Adrenal gland (tissue), 12 donors: ENCODE measurements around the gene NKTR. TPM values are rescaled to one million over a fixed set of nuclear protein-coding genes. Genes with fewer than 3 reads are reported as not detected.

Experiments used
- DNase-seq, 7 donors: peaks; one replicate each; pipeline ENCODE4 v3.0.0-alpha.2; 2019 to 2020
- H3K27ac ChIP-seq, 5 donors: fragments of 200-600 bp; sonication (generic) in 4 of 5; 1 replicate in 3 of 5; 2 replicates in 2 of 5; pipeline versions ENCODE4 v1.5.1 to v1.8.0; 2016 to 2020; ENCODE audit warnings: mild to moderate bottlenecking in 1 of 5
- H3K27me3 ChIP-seq: fragments of 200-600 bp; 2 replicates; pipeline ENCODE4 v1.8.0; 2021
- H3K36me3 ChIP-seq, 2 donors: fragments of 200-600 bp; replicated peaks in 1 of 2; 1 replicate in 1 of 2; 2 replicates in 1 of 2; pipeline versions ENCODE4 v1.5.1 to v1.8.0; 2018 to 2022
- H3K4me1 ChIP-seq, 2 donors: fragments of 200-600 bp; replicated peaks in 1 of 2; 1 replicate in 1 of 2; 2 replicates in 1 of 2; pipeline versions ENCODE4 v1.5.1 to v1.8.0; 2018 to 2021
- H3K4me3 ChIP-seq, 4 donors: fragments of 200-600 bp; sonication (generic) in 3 of 4; one replicate each; pipeline ENCODE4 v1.5.1; 2016 to 2018
- H3K9me3 ChIP-seq, 3 donors: fragments of 200-600 bp; sonication (generic) in 1 of 3; replicated peaks in 1 of 3; 1 replicate in 2 of 3; 2 replicates in 1 of 3; pipeline versions ENCODE4 v1.5.1 to v1.8.0; 2016 to 2021
- POLR2A ChIP-seq, 2 donors: fragments of 450-650 bp; IDR thresholded peaks; one replicate each; pipeline ENCODE4 v1.6.1; 2017; ENCODE audit warnings: antibody characterized with exemption in 2 of 2, mild to moderate bottlenecking in 2 of 2, moderate library complexity in 1 of 2
- WGBS, 4 donors: extraction: QIAGEN DNeasy Blood & Tissue Kit in 2 of 4; methylation state at CpG; one replicate each; pipeline versions ENCODE4 v1.1.5 to v1.1.7; 2013 to 2017; 5-methylcytosine and 5-hydroxymethylcytosine counted together
- intact Hi-C, 2 donors: fragments of 100-400 bp; cut with DNase I; formaldehyde crosslinking; loops; one replicate each; pipeline versions ENCODE4 v1.14.1 to v1.15.0; 2022 to 2023
- polyA plus RNA-seq, 3 donors: library from polyadenylated mRNA; stranded (reverse); fragments of 200-250 nt in 2 of 3; fragments of 350-450 nt in 1 of 3; fragmentation: Illumina TruSeq in 1 of 3; extraction: RNeasy Lipid Tissue Mini Kit (QIAGEN cat#74804) in 1 of 3; gene quantifications; one replicate each; pipeline ENCODE4 v1.2.3, GENCODE V29; 2013 to 2014
- total RNA-seq, 9 donors: library from RNA; depleted of rRNA in 4 of 9; stranded (reverse); fragments of >200 nt in 4 of 9; fragments of 120-200 nt in 1 of 9; fragmentation: NEBNext Ultra II Directional in 1 of 9; extraction: Animal tissue kit (Norgen Biotek cat#: 25700) in 1 of 9; gene quantifications; one replicate each; pipeline versions ENCODE4 v1.1.0 to v1.2.4, GENCODE V29; 2013 to 2023
- TF ChIP-seq, protein P1 (sequence below), 6 experiments: fragments of 450-650 bp in 4 of 6; fragments of 200-600 bp in 2 of 6; sonication (generic) in 1 of 6; IDR thresholded peaks; 1 replicate in 5 of 6; 2 replicates in 1 of 6; pipeline versions ENCODE4 v1.5.1 to v1.8.0; 2016 to 2021; ENCODE audit warnings: antibody characterized with exemption in 6 of 6, mild to moderate bottlenecking in 2 of 6, moderate library complexity in 1 of 6
- donor health status: healthy with polysubstance abuse.
- donor health status: Bipolar disorder and iron deficiency.
- donor health status: DM: yes; HTN: yes; CAD: no.
- donor health status: DM: no; HTN: no; CAD: no.
- donor health status: DM: no; HTN: no; CAD: no.
- donor health status: DM: yes; HTN: yes; CAD: no.

NKTR gene
- total and polyA plus RNA-seq, 12 donors, result 12.7 to 114 (median 50.7) TPM

DNA sequence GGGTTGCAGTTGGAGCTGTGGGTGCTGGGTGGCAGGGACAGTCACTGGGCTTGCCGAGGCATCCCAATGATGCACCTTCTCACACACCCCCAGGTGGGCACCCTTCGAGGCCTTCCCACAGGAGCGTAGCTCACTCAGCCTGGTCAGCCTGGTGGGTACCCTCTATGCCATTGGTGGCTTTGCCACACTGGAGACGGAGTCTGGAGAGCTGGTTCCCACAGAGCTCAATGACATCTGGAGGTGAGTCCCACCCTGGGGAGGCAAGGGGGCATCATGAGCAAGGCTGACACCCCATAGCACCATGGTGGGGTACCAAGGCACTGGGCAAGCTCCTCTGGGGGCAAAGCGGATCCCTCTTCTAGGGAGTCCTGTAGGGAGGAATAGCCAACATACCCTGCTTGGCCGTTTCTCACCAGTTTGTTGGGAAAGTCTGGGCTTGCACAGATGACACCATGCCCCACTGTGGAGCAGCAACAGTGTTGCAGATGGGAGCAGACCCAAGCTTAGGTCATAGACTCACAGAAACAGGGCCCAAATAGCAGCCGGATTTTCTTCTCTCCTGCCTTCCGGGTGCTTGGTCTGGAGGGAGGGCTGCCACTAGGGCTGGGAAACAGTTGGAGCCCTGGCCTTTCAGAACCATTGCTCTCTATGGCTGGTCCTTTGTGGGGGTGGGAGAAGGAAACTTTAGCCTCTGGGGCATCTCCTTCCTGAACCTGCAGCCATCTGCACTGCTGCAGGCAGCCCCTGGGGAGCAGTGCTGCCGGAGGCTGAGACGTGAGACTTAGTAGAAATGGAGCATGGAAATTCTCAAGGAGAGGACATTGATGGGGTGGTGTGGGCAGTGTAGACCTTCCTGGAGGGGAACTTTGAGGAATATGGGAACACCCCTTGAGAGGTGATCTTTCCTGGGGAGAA lies 90.5 kb downstream of the NKTR start:
- TF ChIP-seq POLR2A (IDR thresholded peaks at IDR 0.05), result no peak
- TF ChIP-seq, protein P1, sequence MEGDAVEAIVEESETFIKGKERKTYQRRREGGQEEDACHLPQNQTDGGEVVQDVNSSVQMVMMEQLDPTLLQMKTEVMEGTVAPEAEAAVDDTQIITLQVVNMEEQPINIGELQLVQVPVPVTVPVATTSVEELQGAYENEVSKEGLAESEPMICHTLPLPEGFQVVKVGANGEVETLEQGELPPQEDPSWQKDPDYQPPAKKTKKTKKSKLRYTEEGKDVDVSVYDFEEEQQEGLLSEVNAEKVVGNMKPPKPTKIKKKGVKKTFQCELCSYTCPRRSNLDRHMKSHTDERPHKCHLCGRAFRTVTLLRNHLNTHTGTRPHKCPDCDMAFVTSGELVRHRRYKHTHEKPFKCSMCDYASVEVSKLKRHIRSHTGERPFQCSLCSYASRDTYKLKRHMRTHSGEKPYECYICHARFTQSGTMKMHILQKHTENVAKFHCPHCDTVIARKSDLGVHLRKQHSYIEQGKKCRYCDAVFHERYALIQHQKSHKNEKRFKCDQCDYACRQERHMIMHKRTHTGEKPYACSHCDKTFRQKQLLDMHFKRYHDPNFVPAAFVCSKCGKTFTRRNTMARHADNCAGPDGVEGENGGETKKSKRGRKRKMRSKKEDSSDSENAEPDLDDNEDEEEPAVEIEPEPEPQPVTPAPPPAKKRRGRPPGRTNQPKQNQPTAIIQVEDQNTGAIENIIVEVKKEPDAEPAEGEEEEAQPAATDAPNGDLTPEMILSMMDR (IDR thresholded peaks at IDR 0.05), result no peak
- no peaks in the 10 kb centered on the region for H3K27me3 ChIP-seq
- H3K36me3 ChIP-seq, result no peaks in the 10 kb centered on the region
- 62 to 82% (median 79%) methylated on average over 3 to 10 of the region's 10 CpGs for WGBS, 4 donors
- H3K4me3 ChIP-seq, result no peak overlapping the region
- intact Hi-C loops, result no loop called here
- no peaks in the 10 kb centered on the region for H3K9me3 ChIP-seq
- H3K27ac ChIP-seq, result no peak overlapping the region
- no peak for DNase-seq
- no peaks in the 10 kb centered on the region for H3K4me1 ChIP-seq

DNA sequence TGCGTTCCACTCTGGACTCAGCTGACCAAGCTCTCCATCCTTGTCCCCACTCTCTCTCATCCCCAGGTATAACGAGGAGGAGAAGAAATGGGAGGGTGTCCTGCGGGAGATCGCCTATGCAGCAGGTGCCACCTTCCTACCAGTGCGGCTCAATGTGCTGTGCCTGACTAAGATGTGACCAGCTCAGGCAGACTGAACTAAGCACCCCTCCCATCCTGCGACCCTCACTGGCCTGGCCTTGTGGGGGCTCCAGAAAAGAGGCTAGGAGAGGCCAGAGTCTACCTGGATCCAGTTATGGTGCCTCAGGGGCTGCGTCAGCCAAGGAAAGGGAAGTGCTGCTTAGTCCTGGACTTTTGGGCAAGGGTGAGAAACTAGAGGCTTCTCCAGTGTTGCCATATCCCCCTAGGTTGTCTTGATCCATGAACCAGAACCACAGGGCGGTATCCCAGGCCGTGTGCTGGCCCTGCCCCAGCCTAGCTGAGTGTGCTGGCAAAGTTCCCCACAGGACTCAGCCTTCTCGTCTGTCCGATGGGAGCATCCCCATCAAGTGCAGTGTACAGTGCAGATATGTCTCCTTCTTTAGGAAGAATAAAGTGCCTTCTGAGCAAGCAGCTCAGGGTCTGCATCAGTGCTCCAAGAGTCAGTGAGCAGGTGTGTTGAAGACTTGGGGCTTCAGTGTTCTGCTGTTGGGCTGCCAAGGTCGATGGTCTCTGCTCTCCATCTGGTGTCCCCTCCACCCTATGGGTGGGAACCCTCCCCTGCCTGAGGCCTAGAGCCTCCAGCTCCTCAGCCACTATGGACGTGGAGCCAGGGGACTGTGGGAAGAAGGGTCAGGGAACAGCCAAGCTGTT lies 91.6 kb downstream of the NKTR start:
- H3K4me1 ChIP-seq, result no peaks in the 10 kb centered on the region
- H3K27me3 ChIP-seq, result no peaks in the 10 kb centered on the region
- H3K4me3 ChIP-seq, result no peak overlapping the region
- TF ChIP-seq, protein P1 (IDR thresholded peaks at IDR 0.05), result no peak
- TF ChIP-seq POLR2A (IDR thresholded peaks at IDR 0.05), result no peak
- WGBS, 4 donors, result 72 to 78% (median 77%) methylated on average over 7 to 13 of the region's 13 CpGs
- H3K27ac ChIP-seq, result no peak overlapping the region
- H3K9me3 ChIP-seq, result no peaks in the 10 kb centered on the region
- intact Hi-C loops, result no loop called here
- DNase-seq, result no peak
- no peaks in the 10 kb centered on the region for H3K36me3 ChIP-seq

DNA sequence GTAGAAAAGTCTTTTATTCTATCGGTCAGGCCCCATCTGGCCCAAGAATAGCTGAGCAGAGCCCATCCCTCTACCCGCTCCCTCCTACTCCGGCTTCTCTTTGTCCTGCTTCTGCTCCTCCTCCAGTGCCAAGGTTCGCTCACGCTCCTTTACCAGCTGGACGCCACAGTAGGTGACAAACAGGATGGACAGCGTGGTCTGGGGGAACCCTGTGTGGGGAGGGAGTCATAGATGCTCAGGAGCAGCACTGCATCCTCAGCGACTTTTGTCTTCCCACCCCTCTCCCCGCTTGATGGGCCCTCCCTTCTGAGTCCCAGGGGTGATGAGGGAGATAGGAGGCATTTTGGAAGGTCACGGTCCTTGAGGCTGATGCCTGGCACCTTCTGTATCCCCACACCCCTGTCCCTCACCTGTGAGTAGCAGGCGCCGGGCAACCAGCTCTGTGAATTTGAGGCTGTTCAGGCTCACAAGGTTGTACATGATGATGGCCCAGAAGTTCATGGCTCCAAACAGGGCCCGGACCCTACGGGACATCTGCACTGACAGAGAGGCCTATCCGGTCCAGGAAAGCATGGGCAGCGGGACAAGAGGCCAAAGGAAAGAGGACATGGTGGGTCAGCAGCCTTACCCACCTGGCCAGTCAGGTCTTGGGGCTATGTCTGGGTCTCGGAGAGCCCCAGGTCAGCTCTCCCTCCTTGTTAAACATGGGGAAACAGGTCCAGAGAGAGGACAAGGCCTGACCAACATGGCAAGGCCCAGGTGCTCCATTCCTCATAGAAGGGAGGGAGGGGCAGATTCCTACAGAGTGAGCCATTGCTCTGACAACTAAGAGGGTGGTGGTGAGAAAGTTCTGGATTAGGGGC lies 92.4 kb downstream of the NKTR start:
- intact Hi-C loops, result no loop called here
- Histone ChIP-seq H3K36me3 (no peaks in the 10 kb centered on the region), H3K9me3 (no peaks in the 10 kb centered on the region), H3K4me1 (no peaks in the 10 kb centered on the region), H3K4me3 (no peak overlapping the region), H3K27ac (no peak overlapping the region), H3K27me3 (no peaks in the 10 kb centered on the region)
- no peak for TF ChIP-seq POLR2A (IDR thresholded peaks at IDR 0.05)
- TF ChIP-seq, protein P1 (IDR thresholded peaks at IDR 0.05), result no peak
- DNase-seq, result no peak
- 82 to 92% (median 90%) methylated on average over 12 to 17 of the region's 17 CpGs for WGBS, 4 donors
